ENCODE data around the gene CHRNB2.

The CHRNB2 gene

DNA sequence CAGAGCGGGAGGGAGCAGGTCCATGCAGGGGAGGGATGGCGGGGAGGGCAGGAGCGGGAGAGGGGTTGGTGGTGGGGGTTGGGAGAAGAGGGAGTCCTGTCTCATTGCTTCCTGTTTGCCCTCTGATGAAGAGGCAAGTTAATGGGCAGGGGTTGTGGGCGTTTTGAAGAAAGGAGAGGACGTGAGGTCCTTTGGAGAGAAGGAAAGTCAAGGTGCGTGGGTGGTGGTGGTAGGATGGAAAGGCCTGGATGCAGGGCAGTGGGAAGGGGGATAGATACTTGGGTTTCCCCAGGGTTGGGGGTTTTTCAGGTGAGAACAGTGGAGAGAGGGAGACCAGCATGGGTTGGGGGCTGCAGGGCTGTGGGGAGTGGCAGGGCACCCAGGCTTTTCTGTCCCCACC, 26.3 kb upstream of the CHRNB2 start:
- TF ChIP-seq, protein P1, sequence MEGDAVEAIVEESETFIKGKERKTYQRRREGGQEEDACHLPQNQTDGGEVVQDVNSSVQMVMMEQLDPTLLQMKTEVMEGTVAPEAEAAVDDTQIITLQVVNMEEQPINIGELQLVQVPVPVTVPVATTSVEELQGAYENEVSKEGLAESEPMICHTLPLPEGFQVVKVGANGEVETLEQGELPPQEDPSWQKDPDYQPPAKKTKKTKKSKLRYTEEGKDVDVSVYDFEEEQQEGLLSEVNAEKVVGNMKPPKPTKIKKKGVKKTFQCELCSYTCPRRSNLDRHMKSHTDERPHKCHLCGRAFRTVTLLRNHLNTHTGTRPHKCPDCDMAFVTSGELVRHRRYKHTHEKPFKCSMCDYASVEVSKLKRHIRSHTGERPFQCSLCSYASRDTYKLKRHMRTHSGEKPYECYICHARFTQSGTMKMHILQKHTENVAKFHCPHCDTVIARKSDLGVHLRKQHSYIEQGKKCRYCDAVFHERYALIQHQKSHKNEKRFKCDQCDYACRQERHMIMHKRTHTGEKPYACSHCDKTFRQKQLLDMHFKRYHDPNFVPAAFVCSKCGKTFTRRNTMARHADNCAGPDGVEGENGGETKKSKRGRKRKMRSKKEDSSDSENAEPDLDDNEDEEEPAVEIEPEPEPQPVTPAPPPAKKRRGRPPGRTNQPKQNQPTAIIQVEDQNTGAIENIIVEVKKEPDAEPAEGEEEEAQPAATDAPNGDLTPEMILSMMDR (IDR thresholded peaks at IDR 0.05; ENCODE audit: low read depth, low read length, missing control alignments), result no peak
- H3K27ac ChIP-seq, result no peak overlapping the region
- H3K36me3 ChIP-seq (replicated peaks), result no peaks in the 10 kb centered on the region
- H3K4me3 ChIP-seq (ENCODE audit: low read depth, low read length), result no peak overlapping the region
- H3K27me3 ChIP-seq (replicated peaks), result peaks cover 12% of the 10 kb centered on the region
- no peak for DNase-seq
- in situ Hi-C loops (cut with HindIII; ENCODE audit: low pct_ligation_motif_present, low sequenced_read_pairs), result no loop called here

DNA sequence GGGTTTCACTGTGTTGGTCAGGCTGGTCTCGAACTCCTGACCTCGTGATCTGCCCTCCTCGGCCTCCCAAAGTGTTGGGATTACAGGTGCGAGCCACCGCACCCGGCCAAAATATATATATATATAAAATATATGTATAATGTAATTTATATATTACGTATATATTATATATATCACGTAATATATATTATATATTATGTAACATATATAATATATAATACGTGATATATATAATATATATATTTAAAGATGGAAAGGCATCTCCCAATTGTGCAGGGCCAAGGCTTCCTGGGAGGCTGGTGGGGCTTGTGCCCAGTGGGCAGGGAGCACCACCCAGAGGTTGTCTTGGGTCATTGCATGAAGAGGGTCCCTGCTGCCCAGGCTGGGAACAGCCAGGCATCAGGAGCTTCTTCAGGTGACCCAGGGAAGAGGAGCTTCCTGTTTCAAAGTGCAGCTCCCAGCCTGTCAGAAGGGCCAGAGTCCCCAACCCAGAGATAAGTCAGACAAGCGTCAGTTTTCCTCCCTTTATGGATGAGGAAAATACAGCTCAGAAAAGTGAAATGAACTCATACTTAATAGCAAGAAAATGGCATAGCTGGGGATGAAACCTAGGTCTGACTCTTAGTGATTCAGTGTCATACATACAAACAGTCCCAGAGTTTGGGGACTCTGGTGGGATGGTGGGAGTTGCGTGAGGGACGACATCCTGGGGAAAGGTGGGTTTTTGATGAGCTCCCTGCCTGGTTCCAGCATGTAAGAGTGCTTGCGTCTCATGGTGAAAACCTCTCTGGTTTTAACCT, 21.1 kb upstream of the CHRNB2 start:
- in situ Hi-C loops (cut with HindIII; ENCODE audit: low pct_ligation_motif_present, low sequenced_read_pairs), result no loop called here
- Histone ChIP-seq H3K27me3 (replicated peaks) (peaks cover 6% of the 10 kb centered on the region), H3K4me3 (ENCODE audit: low read depth, low read length) (no peak overlapping the region), H3K27ac (no peak overlapping the region), H3K36me3 (replicated peaks) (peaks cover 23% of the 10 kb centered on the region)
- TF ChIP-seq, protein P1 (IDR thresholded peaks at IDR 0.05; ENCODE audit: low read depth, low read length, missing control alignments), result peak; percentile 91
- DNase-seq, result peak; percentile 38

DNA sequence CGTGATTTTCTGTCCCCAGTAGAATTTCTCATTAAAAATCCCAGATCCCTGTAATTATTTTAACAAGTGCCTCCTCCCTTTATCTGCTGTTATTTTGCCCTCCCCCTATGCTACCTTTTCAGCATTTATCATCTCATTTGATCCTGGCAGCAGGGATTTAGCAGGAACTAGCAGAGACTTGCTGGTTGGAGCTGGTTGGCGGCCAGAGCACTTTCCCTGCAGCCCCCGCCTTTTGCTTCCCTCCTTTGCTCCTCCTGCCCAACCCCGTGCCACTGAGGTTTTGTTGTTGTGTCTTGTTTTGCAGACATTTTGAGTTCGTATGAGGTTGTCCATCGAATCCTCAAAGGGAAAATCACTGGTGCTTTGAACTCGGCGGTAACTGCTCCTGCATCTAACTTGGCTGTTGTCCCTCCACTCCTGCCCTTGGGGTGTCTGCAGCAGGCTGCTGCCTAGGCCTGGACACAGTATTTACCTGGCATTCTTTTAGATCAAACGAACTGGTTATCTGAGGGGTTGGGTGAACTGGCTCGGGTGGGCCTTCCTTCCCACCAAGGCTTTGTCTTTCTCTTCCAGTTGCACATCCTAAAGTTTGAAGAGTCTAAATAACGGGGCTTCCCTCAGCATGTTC, 20.4 kb upstream of the CHRNB2 start:
- no peaks in the 10 kb centered on the region for H3K27me3 ChIP-seq (replicated peaks)
- in situ Hi-C loops (cut with HindIII; ENCODE audit: low pct_ligation_motif_present, low sequenced_read_pairs), result no loop called here
- no peak overlapping the region for H3K4me3 ChIP-seq (ENCODE audit: low read depth, low read length)
- TF ChIP-seq, protein P1 (IDR thresholded peaks at IDR 0.05; ENCODE audit: low read depth, low read length, missing control alignments), result no peak
- no peak for DNase-seq
- H3K36me3 ChIP-seq (replicated peaks), result peaks cover 31% of the 10 kb centered on the region
- H3K27ac ChIP-seq, result no peak overlapping the region

DNA sequence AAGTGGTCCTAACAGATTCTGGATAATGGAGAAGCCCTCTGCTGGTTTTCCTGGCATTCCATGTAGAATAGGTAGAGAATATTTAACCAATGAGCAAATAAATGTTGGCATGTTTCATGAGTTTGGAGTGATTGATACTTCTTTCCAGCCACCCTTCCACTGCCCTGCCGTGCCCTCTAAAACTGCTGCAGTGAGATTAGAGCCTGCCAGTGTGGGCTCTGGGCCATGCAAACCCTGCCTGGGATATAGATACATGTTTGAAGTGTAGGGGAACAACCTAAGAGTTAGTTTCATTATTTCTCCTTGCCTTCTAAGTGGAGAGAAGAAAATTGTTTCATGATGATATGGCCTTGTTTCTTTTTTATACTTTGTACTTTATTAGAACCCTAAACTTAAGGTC, 19.6 kb upstream of the CHRNB2 start:
- Histone ChIP-seq H3K36me3 (replicated peaks) (peaks cover 39% of the 10 kb centered on the region), H3K4me3 (ENCODE audit: low read depth, low read length) (no peak overlapping the region), H3K27me3 (replicated peaks) (no peaks in the 10 kb centered on the region), H3K27ac (no peak overlapping the region)
- in situ Hi-C loops (cut with HindIII; ENCODE audit: low pct_ligation_motif_present, low sequenced_read_pairs), result no loop called here
- DNase-seq, result no peak
- TF ChIP-seq, protein P1 (IDR thresholded peaks at IDR 0.05; ENCODE audit: low read depth, low read length, missing control alignments), result no peak

DNA sequence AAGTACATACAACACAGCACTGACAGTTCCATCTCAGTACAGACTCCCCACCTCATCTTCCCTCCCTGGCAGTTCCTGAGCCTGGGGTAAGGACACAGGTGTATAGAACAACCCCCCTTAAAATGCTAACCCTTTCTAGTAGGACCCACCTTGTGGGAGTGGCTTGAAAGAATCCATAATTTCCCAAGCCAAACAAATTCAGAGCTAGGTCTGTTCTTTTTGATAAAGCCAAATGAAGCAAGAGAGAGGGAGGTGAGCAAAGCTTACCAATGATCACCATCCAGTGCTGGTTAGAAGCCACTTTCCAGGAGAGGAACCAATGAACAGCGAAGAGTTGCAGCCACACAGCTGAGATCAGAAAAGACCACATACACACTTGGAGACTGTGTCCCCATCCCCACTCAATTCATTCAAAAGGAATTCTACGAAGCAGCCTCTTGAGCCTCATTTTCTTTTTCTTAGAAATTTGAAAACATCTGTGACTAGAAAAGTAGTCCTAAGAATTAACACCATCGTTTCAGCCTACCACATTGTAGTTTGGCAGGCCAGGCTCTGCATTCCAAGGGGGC, 18.3 kb upstream of the CHRNB2 start:
- peaks cover 49% of the 10 kb centered on the region for H3K36me3 ChIP-seq (replicated peaks)
- DNase-seq, result no peak
- TF ChIP-seq, protein P1 (IDR thresholded peaks at IDR 0.05; ENCODE audit: low read depth, low read length, missing control alignments), result no peak
- no peaks in the 10 kb centered on the region for H3K27me3 ChIP-seq (replicated peaks)
- in situ Hi-C loops (cut with HindIII; ENCODE audit: low pct_ligation_motif_present, low sequenced_read_pairs), result no loop called here
- no peak overlapping the region for H3K27ac ChIP-seq
- no peak overlapping the region for H3K4me3 ChIP-seq (ENCODE audit: low read depth, low read length)

Data from brain microvascular endothelial cell (primary cell).